Posterior cingulate gyrus (tissue), 11 donors: ENCODE measurements around the gene ZDHHC14.
A peak's percentile ranks its signal among the peaks of the same experiment; 100 is the strongest.

Source experiments
- DNase-seq, 10 donors: peaks; one replicate each; pipeline versions ENCODE4 v3.0.0 to v3.0.0-alpha.2; 2020 to 2021; ENCODE audit warnings: mixed read lengths in 3 of 10
- intact Hi-C: fragments of 100-400 bp; cut with DNase I; formaldehyde crosslinking; loops from one replicate; pipeline ENCODE4 v1.15.1; 2023

The ZDHHC14 gene

DNA sequence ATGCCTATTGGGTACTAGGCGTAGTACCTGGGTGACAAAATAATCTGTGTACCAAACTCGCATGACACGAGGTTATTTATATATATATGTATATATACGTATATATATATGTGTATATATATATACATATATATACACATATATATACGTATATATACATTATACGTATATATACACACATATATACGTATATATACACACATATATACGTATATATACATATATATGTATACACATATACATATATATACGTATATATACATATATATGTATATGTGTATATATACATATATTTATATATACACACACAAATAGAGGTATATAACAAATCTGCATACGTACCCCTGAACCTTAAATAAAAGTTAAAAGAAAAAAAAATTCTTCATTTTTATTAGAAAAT lies 103.2 kb downstream of the ZDHHC14 start:
- DNase-seq, result no peak
- intact Hi-C loops, result no loop called here

DNA sequence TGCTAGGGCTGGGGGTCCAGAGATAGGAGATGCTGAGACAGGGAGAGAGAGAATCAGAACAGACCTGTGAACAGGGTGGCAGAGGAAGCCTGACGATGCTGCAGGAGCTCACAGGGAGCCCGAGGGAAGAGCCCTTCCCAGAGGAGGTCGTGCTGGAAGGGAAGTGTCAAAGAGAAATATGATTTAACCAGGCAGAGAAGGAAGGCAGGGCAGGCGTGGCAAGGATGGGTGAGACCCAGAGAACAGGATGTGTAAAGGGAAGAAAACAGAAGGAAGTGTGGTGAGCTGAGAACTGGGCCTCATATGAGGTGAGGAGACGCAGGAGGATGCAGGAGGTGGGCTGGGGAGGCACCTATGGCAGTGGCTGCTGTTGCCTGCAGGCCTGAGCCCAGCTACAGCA lies 105.6 kb downstream of the ZDHHC14 start:
- intact Hi-C loops, result no loop called here
- DNase-seq, result no peak

DNA sequence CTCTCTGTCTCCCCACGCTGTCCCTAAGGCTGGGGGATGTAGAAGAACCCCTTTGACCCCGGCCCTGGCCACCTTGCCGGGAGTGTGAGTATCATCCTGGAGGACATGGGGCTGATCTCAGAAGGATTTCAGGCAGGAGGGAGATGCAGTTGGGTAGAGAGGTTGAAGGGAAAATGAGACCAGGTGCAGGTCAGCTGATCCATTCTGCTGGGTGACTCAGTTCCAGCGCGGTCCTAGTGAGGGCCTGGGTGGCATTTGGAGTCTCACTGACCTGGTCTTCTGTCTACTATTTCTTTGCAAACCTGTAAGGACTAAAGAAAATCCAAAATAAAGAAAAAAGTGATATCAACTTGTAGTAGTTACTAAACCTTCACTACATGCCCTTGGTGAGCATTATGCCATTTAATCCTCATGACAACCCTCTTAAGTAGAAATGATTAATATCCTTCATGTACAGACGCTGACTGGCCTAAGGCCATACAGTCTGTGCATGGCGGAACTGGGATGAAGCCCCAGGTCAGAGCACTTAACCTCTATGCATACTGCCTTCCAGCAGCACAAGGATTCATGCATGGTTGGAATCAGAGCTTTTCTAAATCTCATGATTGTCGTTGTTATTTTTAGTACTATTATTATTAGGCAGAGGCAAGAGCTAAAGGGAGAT lies 106.3 kb downstream of the ZDHHC14 start:
- intact Hi-C loops, result no loop called here
- no peak for DNase-seq

- DNase-seq, result no peak
- intact Hi-C loops, result no loop called here
Measured at GRCh38 chr6:157488058-157488457, 107.1 kb downstream of the ZDHHC14 start.

- intact Hi-C loops, result no loop called here
- peak in 1 of 10 donors; percentile 48 for DNase-seq
Measured at GRCh38 chr6:157488716-157489118, 107.7 kb downstream of the ZDHHC14 start.

DNA sequence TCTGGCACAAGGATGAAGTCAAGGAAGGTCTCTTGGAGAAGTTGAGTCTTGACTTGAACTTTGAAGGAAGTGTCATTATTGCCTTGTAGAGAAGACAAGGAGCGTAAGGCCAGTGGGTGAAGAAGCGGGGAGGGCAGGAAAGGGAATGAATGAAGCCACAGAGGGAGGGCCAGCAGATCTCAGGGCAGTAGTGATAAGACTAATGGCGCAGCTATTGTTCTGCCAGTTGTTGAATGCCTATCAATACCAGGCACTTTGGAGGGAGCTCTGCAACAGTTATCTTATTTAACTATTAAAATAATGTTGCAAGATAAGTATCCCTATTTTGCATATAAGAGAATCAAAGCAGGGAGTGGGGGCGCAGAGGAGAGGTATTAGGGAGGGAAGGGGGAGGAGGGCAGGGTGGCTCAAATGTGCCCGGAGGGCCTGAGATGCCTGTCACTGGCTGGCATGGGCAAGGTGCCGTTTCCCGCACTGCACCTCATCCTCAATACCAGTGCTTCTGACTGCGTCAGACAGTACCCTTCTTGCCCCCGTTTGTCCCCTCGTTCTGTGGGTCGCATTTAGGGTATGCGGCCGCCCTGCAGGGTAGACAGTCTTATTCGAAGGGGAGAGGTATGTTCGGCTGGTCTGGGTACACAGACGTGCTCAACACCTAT lies 109.8 kb downstream of the ZDHHC14 start:
- DNase-seq, result no peak
- intact Hi-C loops, result no loop called here

- no peak for DNase-seq
- intact Hi-C loops, result no loop called here
Measured at GRCh38 chr6:157491571-157492232, 110.7 kb downstream of the ZDHHC14 start.

DNA sequence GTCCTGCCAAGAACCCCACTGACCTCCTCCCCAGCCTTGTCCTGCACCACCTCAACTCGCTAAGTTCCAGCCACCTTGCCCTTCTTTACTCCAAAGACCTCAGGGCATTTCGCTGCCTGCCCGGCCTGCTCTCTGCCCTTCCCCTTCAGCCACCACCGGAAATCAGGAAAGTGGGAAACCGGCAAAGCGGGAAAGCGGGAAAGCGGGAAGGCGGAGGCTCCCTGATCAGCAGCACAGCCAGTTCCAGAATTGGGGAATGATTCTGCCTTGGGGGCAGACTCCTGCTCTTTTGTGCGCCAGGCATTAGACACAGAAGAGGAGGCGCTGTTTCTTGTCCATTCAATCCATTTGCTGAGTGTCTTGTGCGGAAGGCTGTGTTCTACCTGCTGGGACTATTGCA lies 111.3 kb downstream of the ZDHHC14 start:
- intact Hi-C loops, result no loop called here
- no peak for DNase-seq

DNA sequence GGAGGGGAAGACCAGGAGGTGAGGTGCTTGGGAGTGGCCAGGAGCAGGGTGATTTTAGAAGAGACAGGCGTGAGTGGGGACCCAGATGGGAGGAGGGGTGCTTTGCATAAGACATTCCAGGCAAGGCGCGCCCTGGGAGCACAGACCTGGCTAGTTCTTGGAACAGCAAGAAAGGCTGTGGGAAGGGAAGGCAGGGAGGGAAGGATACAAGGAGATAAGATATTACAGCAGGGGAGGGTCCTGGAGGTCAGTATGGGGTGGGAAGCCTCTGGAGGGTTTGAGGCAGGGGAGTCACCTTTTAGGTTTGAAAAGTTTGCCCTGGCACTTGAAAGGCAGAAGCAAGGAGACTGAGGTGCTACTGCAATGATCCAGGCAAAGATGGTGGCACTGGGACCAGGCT lies 111.8 kb downstream of the ZDHHC14 start:
- no peak for DNase-seq
- intact Hi-C loops, result no loop called here

- no peak for DNase-seq
- intact Hi-C loops, result no loop called here
Measured at GRCh38 chr6:157493173-157493572, 112.2 kb downstream of the ZDHHC14 start.

GRCh38 chr6:157493576-157493975 lies 112.6 kb downstream of the ZDHHC14 start:
- intact Hi-C loops, result no loop called here
- no peak for DNase-seq

GRCh38 chr6:157494132-157494710 lies 113.2 kb downstream of the ZDHHC14 start:
- no peak for DNase-seq
- intact Hi-C loops, result no loop called here

GRCh38 chr6:157496534-157497095 lies 115.6 kb downstream of the ZDHHC14 start:
- intact Hi-C loops, result no loop called here
- no peak for DNase-seq

GRCh38 chr6:157497579-157497978 lies 116.6 kb downstream of the ZDHHC14 start:
- intact Hi-C loops, result no loop called here
- DNase-seq, result no peak

DNA sequence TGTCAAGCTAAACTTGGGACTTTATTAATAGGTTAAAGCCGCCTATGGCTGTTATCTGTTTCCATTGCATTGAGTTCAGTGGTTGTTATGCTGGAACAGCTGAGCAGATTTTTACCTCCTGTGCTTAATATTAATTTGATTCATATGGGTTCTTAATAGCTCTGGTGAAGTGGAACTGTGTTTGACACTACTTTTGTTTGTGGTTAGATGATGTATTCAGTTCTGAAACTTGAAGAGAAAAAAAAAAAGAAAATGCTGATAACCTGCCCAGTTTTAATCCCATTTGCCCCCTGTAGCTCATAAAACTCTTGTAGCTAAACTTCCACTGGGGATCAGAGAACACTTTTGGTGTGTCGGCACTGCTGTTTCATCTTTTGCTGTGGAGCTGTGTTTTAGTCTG lies 117.8 kb downstream of the ZDHHC14 start:
- intact Hi-C loops, result no loop called here
- no peak for DNase-seq

- intact Hi-C loops, result no loop called here
Measured at GRCh38 chr6:157500022-157500421, 119.0 kb downstream of the ZDHHC14 start.

GRCh38 chr6:157503018-157503747 lies 122.2 kb downstream of the ZDHHC14 start:
- no peak for DNase-seq
- intact Hi-C loops, result no loop called here

More at GRCh38 chr6:157500022-157500421, 119.0 kb downstream of the ZDHHC14 start:
- DNase-seq, result no peak

GRCh38 chr6:157505912-157506491 lies 125.0 kb downstream of the ZDHHC14 start:
- intact Hi-C loops, result no loop called here
- DNase-seq, result no peak

- no peak for DNase-seq
- intact Hi-C loops, result no loop called here
Measured at GRCh38 chr6:157510323-157511188, 129.6 kb downstream of the ZDHHC14 start.
